HS-5 (cell line): Measurements from ENCODE around the gene PAQR3.

Source experiments
- DNase-seq: peaks from one replicate; pipeline ENCODE4 v3.0.0-alpha.2; 2012; ENCODE audit warnings: low read depth

PAQR3 gene

GRCh38 chr4:78938868-78939666 is at the start of gene PAQR3:
TSS of gene PAQR3 (minus strand) at chr4:78939438. CDS start at chr4:78939224, 214 bp downstream.
- DNase-seq = no peak

GRCh38 chr4:78987683-78988082 is 48.4 kb upstream of the PAQR3 start:
- no peak for DNase-seq

- DNase-seq = no peak
These were observed 45.4 kb upstream of the PAQR3 start for GRCh38 chr4:78984593-78984992.

GRCh38 chr4:78975865-78976264 is 36.6 kb upstream of the PAQR3 start:
- no peak for DNase-seq

GRCh38 chr4:78971776-78972175 is 32.5 kb upstream of the PAQR3 start:
- no peak for DNase-seq

- DNase-seq = no peak
These were observed 32.1 kb upstream of the PAQR3 start for GRCh38 chr4:78971326-78971725.

- DNase-seq = no peak
These were observed 23.4 kb upstream of the PAQR3 start for GRCh38 chr4:78962597-78963115.

GRCh38 chr4:78960926-78961325 is 21.7 kb upstream of the PAQR3 start:
- DNase-seq = no peak

GRCh38 chr4:78956975-78957374 is 17.7 kb upstream of the PAQR3 start:
- DNase-seq = no peak

- no peak for DNase-seq
These were observed 14.8 kb upstream of the PAQR3 start for GRCh38 chr4:78953769-78954666.

GRCh38 chr4:78953231-78953630 is 14.0 kb upstream of the PAQR3 start:
- no peak for DNase-seq

GRCh38 chr4:78951862-78952472 is 12.7 kb upstream of the PAQR3 start:
- no peak for DNase-seq

GRCh38 chr4:78949735-78950134 is 10.5 kb upstream of the PAQR3 start:
- DNase-seq = no peak

- no peak for DNase-seq
These were observed 6.5 kb upstream of the PAQR3 start for GRCh38 chr4:78945651-78946179.

- DNase-seq = no peak
These were observed 5.1 kb upstream of the PAQR3 start for GRCh38 chr4:78944381-78944780.

- DNase-seq = no peak
These were observed 1.5 kb upstream of the PAQR3 start for GRCh38 chr4:78940752-78941151.

- DNase-seq = no peak
These were observed 400 bp upstream of the PAQR3 start for GRCh38 chr4:78939667-78940008.

GRCh38 chr4:78938474-78938867 is 767 bp downstream of the PAQR3 start:
- DNase-seq = no peak

- no peak for DNase-seq
These were observed 1.4 kb downstream of the PAQR3 start for GRCh38 chr4:78937837-78938236.

GRCh38 chr4:78936989-78937388 is 2.2 kb downstream of the PAQR3 start:
- DNase-seq = no peak

GRCh38 chr4:78930016-78930629 is 9.1 kb downstream of the PAQR3 start:
- DNase-seq = no peak

GRCh38 chr4:78928835-78929234 is 10.4 kb downstream of the PAQR3 start:
- DNase-seq = no peak
